HG02970 (cell line): ENCODE results near the gene URB1.
"Not testable (repeated sequence)": the region's sequence is repeated elsewhere in the genome, so short reads cannot be mapped to it uniquely, and the experiment has no call there.

ENCODE experiments used
- ATAC-seq: cut with Tn5 transposase; IDR thresholded peaks from one replicate; pipeline ENCODE4 v1.9.1; 2021; ENCODE audit warnings: mild to moderate bottlenecking, moderate library complexity, moderate number of reproducible peaks; ENCODE audit not compliant: unreplicated experiment, low FRiP score

The URB1 gene, protein sequence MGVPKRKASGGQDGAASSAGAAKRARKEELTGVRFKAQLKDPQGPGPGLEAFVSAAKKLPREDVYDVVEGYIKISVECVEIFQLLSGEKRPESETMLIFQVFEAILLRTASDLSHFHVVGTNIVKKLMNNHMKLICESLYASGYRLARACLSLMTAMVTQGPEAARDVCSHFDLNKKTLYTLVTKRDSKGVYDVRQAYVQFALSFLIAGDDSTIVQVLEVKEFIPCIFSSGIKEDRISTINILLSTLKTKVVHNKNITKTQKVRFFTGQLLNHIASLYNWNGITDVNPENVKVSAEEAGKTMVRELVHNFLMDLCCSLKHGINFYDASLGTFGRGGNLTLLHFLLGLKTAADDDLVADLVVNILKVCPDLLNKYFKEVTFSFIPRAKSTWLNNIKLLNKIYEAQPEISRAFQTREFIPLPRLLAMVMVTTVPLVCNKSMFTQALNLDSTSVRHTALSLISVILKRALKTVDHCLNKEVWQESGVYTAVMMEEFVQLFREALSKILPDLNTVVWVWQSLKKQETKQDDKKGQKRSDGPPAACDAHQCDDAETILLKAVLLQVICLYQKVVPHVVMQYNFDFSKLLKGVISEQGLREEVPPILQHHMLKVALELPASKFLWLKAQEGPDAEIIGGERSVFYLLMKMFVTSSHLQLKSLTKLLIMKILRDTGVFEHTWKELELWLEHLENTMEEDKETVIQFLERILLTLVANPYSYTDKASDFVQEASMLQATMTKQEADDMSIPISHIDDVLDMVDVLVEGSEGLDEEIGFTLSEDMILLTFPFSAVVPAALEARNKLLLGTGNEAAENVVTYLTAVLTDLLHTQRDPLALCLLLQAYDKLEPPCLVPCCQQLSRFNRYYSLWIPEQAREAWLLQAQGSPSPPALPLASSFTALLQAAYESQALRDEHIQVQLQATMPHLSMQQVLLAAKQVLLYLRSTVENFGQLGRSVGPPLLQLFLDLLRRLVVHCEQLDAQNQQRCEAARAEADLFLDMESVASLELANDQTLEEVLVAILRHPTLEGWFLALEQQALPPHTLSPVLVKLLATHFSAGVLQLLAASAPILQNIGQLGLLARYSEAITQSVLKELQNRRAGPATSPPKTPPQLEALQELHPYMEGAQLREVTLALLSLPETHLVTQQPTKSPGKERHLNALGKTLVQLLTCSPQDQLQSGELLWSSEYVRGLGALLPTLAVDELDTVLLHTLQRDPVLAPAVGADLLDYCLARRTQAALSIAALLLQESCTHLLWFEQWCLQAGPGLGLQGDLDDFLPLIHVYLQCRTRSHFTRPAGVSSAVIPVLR (N-terminal part only)

GRCh38 chr21:32392880-32393676, at the start of gene URB1:
Gene URB1 (minus strand): TSS chr21:32393012. CDS start chr21:32392910, 102 bp downstream.
- ATAC-seq = peak; percentile 86

GRCh38 chr21:32437729-32438128, 44.9 kb upstream of the URB1 start:
- ATAC-seq = no peak

DNA sequence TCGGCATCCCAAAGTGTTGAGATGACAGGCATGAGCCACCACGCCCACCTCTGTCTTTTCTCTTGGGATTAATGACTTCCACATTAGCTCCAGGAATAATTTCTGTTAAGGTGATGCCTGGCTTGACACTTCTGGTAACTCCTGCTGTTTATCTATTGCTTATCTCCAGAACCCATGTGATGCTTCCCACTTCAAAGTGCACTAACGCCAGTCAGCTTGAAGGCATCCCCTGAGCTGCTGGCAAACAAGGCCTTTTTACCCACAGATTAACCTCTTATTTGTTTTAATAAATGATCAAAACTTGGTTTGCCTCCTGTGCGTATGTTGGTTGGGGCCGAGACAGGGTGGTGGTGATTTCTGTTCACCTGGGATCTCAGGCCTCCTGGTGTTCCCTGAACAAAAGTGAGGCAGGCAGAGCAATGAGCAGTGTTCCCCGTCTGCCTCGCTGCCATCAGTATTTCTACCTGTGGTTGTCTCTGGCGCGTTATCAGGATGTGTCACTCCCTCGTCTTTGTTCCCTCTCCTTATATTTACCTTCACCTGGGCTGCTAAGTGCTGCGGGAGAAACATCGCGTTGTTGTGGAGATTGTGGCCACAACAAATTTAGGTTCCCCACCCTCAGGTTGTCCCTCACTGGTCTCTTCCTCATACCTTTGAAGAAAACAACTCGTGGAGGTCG, 40.3 kb upstream of the URB1 start:
- ATAC-seq = not testable (repeated sequence)

DNA sequence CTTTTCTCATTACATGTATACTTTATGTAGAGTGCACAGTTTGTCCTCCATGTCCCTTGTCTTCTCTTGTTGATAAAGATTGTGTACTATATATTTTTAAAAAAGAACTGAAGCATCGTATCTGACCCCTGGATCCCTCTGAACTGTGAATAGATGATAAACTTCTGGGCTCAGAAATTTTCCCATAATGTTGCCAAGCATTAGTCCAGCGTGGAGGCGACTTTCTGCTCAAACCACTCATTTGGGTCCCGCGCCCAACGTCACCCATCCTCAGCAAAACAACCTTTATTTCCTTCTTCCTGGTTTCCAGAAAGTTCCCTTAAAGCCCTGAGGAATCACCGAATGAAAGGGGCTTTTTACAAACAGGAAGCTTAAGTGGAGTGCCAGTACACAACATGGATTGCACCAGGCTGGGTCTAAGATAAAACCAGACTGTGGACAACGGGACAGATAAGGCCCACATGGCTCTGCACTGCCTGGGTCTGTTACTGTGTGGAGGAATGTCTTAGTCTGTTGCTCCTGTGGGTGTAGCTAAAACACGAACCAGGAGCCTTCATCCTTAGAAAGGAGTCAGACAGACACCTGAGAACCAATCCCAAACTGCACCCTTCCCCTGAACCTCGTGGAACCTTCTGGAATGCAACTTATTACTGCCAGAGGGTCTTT, 35.3 kb upstream of the URB1 start:
- no peak for ATAC-seq

- no peak for ATAC-seq
Measured at GRCh38 chr21:32426592-32427051, 33.8 kb upstream of the URB1 start.

- no peak for ATAC-seq
Measured at GRCh38 chr21:32426066-32426465, 33.3 kb upstream of the URB1 start.

GRCh38 chr21:32425628-32426027, 32.8 kb upstream of the URB1 start:
- no peak for ATAC-seq

DNA sequence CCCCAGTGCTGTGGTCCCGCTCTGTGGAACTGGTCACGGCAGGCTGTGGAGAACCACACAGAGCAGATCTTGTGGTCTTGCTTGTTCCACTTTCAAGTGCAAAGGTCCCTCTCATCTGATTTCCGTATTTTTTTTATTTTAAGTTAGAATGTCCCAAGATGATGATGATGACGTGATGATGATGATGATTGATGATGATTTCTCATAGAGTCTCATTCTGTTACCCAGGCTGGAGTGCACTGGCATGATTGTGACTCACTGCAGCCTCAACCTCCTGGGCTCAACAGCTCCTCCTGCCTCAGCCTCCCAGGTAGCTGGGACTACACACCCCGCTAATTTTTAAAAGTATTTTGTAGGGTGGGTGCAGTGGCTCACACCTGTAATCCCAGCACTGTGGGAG, 31.9 kb upstream of the URB1 start:
- ATAC-seq = no peak

GRCh38 chr21:32424191-32424535, 31.4 kb upstream of the URB1 start:
- no peak for ATAC-seq

- no peak for ATAC-seq
Measured at GRCh38 chr21:32423320-32424190, 30.7 kb upstream of the URB1 start.

DNA sequence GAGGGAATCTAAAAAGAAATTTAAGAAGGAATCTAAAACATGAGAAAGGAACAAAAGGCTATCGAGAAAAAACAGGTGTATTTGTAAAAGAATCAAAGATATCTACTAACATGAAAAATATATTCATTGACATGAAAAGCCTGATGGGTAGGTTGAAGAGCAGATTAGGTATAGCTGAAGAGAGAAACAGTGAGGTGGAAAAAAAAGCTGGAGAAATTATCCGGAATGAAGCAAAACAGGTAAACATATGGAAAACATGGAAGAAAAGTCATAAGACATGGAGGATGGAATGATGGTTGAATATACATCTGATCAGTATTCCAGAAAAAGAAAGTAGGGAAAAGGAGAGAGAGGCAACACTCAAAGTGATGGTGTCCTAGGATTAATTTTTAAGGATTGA, 29.3 kb upstream of the URB1 start:
- no peak for ATAC-seq

- no peak for ATAC-seq
Measured at GRCh38 chr21:32418146-32418545, 25.3 kb upstream of the URB1 start.

DNA sequence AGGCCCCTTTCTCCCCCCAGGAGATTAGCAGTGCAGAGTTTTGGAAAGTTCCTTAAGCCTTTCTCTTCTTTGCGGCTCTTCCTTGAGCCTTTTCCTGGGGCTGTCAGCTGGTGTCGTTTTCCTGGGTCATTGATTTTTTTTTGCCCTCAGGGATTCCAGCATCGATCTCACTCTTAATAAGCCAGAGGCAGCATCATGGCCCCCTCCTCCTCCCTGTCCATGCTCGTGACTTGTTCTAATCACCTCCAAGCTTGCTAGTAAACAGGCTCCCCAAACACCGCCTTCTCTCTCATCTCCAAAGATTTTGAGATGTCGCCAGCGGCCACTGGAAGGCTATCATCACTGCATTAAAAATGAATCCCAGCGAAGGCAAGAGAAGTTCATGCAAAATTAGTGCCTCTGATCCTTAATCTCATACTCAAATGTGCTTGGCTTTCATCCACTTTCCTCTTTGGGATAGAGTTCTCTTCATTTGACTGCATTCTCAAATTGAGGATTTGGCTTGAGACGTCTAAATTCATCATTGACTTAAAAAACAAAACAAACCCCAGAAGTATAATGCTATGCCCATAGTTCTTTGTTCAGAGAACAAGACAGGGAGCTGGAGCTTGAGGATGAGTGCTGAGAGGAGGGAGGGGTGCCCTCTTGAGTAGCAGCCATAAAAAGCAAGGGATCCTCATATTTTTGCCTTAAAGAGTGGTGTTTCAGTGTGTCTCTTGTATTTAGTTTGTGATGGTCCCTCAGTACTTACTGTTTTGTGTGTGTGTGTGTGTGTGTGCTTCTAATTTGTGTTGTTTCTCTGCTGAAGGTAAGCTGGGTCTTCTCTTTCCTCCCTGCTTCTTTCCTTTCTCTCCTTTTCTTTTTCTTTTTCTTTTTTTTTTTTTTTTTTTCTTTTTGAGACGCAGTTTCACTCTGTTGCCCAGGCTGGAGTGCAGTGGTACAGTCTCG, 22.9 kb upstream of the URB1 start:
- ATAC-seq = no peak

DNA sequence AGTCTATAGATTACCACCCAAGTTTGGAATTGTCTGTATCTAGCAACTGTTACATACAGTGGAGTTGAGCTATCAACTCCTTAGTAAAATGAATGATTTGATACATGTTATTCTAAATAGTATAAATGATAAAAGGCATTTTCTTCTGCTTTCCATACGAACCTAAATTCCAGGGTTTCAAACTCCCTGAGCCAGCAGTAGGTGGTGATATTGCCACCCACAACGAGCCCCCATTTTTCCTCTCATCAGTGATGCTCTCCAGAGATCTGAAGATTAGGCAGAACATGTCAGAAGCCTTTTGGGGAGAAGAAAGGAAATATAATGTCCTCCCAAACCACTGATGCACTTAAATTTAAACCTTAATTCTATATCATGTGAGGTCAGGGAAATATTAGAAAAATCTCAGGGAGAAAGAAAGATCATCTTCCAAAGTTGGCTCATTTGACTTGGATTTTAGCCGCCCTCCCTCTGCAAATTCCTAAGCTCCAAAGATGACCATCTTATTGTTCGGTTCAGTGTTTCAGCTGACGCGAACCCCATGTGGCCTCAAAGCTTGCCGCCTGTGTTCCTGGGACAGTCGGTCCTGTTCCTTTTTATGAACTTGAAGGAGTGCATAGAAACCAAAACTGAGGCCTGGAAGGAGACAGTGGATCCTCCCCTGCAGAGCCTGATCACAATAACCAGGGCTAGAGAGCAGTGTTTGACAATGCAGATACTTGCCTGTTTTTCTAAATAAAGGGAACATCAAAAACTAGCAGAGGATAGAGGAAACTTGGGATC, 22.0 kb upstream of the URB1 start:
- no peak for ATAC-seq

DNA sequence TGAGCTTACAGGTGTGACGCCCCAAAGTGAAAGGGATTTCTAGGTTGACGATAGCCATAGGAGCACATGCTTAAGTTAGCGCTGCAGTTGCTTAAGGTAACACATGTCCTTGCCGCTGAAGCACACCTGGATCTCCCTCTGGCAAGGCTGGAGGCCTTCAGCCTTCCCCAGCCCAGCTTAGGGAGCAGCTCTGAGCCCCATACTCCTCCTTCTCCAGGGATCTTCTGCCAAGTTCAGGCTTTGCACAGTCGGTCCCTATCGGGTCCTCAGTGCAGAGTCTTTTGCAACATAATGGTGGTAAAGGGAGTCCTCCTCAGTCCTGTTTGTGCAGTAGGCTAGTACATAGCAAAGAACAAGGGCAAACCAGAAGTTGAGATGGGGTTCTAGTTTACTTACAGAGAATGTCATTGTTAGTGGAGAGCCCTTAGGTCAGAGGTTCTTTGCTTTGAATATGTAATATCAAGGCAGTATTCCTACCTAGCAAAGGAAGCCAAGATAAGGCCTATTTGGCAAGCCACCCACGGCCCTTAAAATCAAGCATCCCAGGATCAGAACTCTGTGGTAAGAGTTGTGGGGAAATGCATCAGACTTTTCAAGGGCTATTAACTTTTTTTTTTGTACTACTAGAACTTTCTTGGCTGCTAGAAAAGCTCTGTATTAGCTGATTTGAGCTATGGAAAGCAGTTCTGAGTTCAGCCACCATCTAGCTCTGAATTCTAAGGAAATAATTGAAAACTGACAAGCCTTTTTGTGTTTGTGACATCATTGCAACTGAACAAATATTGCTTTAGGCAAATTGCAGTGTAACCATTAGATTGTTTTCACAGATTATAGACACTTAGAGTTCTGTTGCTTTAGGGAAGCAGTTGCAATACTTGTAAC, 21.1 kb upstream of the URB1 start:
- ATAC-seq = no peak
